Measurements from ENCODE around the gene SMR3B. TPM values are rescaled to one million over a fixed set of nuclear protein-coding genes. Genes with fewer than 3 reads are reported as not detected.

SMR3B gene
- total RNA-seq, 2 donors from 2014 or later: not detected

DNA sequence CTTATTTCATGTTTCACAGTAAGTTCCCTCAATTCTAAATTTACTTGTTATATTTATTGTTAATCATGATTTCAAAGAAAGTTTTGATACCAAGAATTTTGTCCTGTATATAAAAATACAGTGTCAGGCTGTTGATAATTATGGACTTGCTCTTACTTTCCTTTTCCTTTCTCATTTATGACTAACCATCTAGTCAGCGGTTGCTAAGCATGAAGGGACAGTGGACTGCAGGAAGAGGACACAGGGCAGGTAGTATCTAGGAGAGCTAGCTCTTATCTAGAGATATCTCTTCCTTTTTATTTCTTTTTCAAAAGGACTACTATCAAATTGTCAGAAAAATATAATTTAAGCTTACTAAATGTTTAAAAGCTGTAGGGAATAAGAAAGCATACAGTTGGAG is 16.4 kb downstream of the SMR3B start:
- Histone ChIP-seq H3K36me3 (no peaks in the 10 kb centered on the region), H3K9me3 (no peaks in the 10 kb centered on the region), H3K27me3 (replicated peaks; ENCODE audit: insufficient read depth) (no peaks in the 10 kb centered on the region), H3K4me3 (no peak overlapping the region), H3K27ac (no peak overlapping the region), H3K4me1 (ENCODE audit: control insufficient read depth in 1 of 2, low read depth in 2 of 2) (no peaks in the 10 kb centered on the region)
- DNase-seq (ENCODE audit: low spot score): no peak
- ATAC-seq (ENCODE audit: insufficient number of reproducible peaks, low FRiP score, low read depth): no peak
- TF ChIP-seq, protein P1, sequence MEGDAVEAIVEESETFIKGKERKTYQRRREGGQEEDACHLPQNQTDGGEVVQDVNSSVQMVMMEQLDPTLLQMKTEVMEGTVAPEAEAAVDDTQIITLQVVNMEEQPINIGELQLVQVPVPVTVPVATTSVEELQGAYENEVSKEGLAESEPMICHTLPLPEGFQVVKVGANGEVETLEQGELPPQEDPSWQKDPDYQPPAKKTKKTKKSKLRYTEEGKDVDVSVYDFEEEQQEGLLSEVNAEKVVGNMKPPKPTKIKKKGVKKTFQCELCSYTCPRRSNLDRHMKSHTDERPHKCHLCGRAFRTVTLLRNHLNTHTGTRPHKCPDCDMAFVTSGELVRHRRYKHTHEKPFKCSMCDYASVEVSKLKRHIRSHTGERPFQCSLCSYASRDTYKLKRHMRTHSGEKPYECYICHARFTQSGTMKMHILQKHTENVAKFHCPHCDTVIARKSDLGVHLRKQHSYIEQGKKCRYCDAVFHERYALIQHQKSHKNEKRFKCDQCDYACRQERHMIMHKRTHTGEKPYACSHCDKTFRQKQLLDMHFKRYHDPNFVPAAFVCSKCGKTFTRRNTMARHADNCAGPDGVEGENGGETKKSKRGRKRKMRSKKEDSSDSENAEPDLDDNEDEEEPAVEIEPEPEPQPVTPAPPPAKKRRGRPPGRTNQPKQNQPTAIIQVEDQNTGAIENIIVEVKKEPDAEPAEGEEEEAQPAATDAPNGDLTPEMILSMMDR (IDR thresholded peaks at IDR 0.05): no peak

DNA sequence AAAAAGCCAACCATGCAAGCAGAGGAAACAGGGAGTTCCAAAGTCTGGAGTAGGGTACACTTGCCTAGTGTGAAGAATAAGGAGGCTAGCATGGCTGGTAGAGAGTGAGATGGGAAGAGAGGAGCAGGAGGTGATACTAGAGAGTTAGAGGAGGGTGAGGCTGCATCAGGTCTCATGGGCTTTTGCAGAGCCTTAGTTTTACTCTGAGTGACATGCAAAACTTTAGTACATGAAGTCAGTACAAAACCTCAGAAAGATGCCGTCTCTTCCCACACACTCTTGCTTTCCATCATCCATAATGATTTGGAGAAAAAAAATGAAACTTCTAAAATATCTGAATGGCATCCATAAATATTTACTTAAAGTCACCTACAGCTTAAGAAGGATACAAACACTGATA is 19.8 kb downstream of the SMR3B start:
- no peaks in the 10 kb centered on the region for H3K4me1 ChIP-seq (ENCODE audit: control insufficient read depth in 1 of 2, low read depth in 2 of 2)
- H3K27ac ChIP-seq: no peak overlapping the region
- ATAC-seq (ENCODE audit: insufficient number of reproducible peaks, low FRiP score, low read depth) (no peak), DNase-seq (ENCODE audit: low spot score) (no peak)
- no peak overlapping the region for H3K4me3 ChIP-seq
- TF ChIP-seq, protein P1 (IDR thresholded peaks at IDR 0.05): no peak
- H3K27me3 ChIP-seq (replicated peaks; ENCODE audit: insufficient read depth): no peaks in the 10 kb centered on the region
- no peaks in the 10 kb centered on the region for H3K9me3 ChIP-seq
- no peaks in the 10 kb centered on the region for H3K36me3 ChIP-seq

DNA sequence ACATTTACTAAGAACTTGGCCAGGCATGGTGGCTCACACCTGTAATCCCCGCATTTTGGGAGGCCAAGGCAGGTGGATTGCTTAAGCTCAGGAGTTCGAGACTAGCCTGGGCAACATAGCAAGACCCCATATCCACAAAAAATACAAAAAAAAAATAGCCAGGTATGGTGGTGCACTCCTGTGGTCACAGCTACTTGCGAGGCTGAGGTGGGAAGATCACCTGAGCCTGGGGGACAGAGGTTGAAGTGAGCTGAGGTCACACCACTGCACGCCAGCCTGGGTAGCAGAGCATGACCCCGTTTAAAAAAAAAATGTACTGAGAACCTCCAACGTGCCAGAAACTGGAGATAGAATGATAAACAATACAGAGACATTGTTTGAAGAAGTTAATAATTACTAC is 22.8 kb downstream of the SMR3B start:
- TF ChIP-seq, protein P1 (IDR thresholded peaks at IDR 0.05): no peak
- ATAC-seq (ENCODE audit: insufficient number of reproducible peaks, low FRiP score, low read depth): no peak
- no peak overlapping the region for H3K27ac ChIP-seq

DNA sequence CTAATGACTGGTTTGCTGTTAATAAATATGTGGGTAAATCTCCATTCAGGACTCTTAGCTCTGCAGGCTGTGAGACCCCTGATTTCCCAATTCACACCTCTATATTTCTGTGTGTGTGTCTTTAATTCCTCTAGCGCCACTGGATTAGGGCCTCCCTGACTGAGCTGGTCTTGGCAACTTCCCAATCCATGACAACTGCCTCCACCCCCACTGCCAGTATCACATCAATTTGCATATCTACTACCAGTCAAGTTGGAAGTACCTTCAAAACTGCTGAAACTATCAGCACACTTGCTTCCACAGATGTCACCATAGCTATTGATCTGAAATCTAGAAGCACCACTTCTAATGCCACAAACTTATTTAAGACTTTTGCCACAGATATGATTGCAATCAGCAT is 42.4 kb downstream of the SMR3B start:
- DNase-seq (ENCODE audit: low spot score): no peak
- Histone ChIP-seq H3K4me1 (ENCODE audit: control insufficient read depth in 1 of 2, low read depth in 2 of 2) (no peaks in the 10 kb centered on the region), H3K9me3 (no peaks in the 10 kb centered on the region), H3K27me3 (replicated peaks; ENCODE audit: insufficient read depth) (no peaks in the 10 kb centered on the region), H3K36me3 (no peaks in the 10 kb centered on the region), H3K27ac (no peak overlapping the region), H3K4me3 (no peak overlapping the region)
- TF ChIP-seq, protein P1 (IDR thresholded peaks at IDR 0.05): no peak
- ATAC-seq (ENCODE audit: insufficient number of reproducible peaks, low FRiP score, low read depth): no peak

More for the DNA sequence above, 22.8 kb downstream of the SMR3B start:
- no peak for DNase-seq (ENCODE audit: low spot score)
- no peaks in the 10 kb centered on the region for H3K27me3 ChIP-seq (replicated peaks; ENCODE audit: insufficient read depth)
- no peaks in the 10 kb centered on the region for H3K9me3 ChIP-seq
- H3K36me3 ChIP-seq: no peaks in the 10 kb centered on the region
- no peaks in the 10 kb centered on the region for H3K4me1 ChIP-seq (ENCODE audit: control insufficient read depth in 1 of 2, low read depth in 2 of 2)
- no peak overlapping the region for H3K4me3 ChIP-seq

DNA sequence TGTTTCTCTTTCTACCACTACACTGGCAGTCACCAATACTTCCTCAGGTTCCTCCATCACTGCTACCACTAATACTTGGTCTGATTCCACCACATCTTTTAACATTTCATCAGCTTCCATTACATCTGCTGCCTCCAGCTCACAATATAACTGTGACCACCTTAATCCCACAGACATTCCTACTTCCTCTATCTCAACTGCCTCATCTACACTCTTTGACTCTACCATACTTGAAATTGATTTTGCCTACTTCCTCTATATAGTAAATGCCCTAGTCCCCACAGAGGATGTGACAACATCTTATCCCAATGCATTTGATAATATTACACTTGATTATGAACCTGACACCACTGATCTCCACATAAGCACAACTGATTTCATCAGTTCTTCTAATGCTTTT is 43.9 kb downstream of the SMR3B start:
- Histone ChIP-seq H3K4me3 (no peak overlapping the region), H3K36me3 (no peaks in the 10 kb centered on the region), H3K4me1 (ENCODE audit: control insufficient read depth in 1 of 2, low read depth in 2 of 2) (no peaks in the 10 kb centered on the region), H3K9me3 (no peaks in the 10 kb centered on the region), H3K27ac (no peak overlapping the region), H3K27me3 (replicated peaks; ENCODE audit: insufficient read depth) (no peaks in the 10 kb centered on the region)
- ATAC-seq (ENCODE audit: insufficient number of reproducible peaks, low FRiP score, low read depth): no peak
- DNase-seq (ENCODE audit: low spot score): no peak
- TF ChIP-seq, protein P1 (IDR thresholded peaks at IDR 0.05): no peak
